GM23248 (cell line): ENCODE measurements around the gene MN1. TPM values are rescaled to one million over a fixed set of nuclear protein-coding genes. Genes with fewer than 3 reads are reported as not detected.

Experiments used
- DNase-seq: peaks from one replicate; pipeline ENCODE4 v3.0.0-alpha.2; 2015
- H2AFZ ChIP-seq: fragments of 200-600 bp; sonication (generic); 2 replicates; pipeline ENCODE4 v1.6.1; 2016; ENCODE audit warnings: antibody characterized with exemption
- H3F3A ChIP-seq: fragments of 200-600 bp; sonication (generic); 2 replicates; pipeline ENCODE4 v1.6.1; 2016; ENCODE audit warnings: mild to moderate bottlenecking, antibody characterized with exemption, mixed run types; ENCODE audit not compliant: insufficient read depth
- H3K27ac ChIP-seq: fragments of 200-600 bp; sonication (generic); 2 replicates; pipeline ENCODE4 v1.5.1; 2016; ENCODE audit warnings: mild to moderate bottlenecking
- H3K27me3 ChIP-seq: fragments of 200-600 bp; sonication (generic); replicated peaks from 2 replicates; pipeline ENCODE4 v1.6.1; 2016; ENCODE audit warnings: mild to moderate bottlenecking; ENCODE audit not compliant: insufficient read depth
- H3K36me3 ChIP-seq: fragments of 200-600 bp; sonication (generic); 2 replicates; pipeline ENCODE4 v1.6.1; 2016; ENCODE audit warnings: low read depth, mild to moderate bottlenecking
- H3K4me1 ChIP-seq: fragments of 200-600 bp; sonication (generic); 2 replicates; pipeline ENCODE4 v1.6.1; 2016; ENCODE audit warnings: mild to moderate bottlenecking; ENCODE audit not compliant: insufficient read depth
- H3K4me2 ChIP-seq: fragments of 200-600 bp; sonication (generic); one replicate; pipeline ENCODE4 v1.6.1; 2016; ENCODE audit warnings: mild to moderate bottlenecking; ENCODE audit not compliant: unreplicated experiment
- H3K4me3 ChIP-seq: fragments of 200-600 bp; sonication (generic); 2 replicates; pipeline ENCODE4 v1.5.1; 2016; ENCODE audit warnings: mild to moderate bottlenecking
- H3K79me2 ChIP-seq: fragments of 200-600 bp; sonication (generic); 2 replicates; pipeline ENCODE4 v1.6.1; 2016; ENCODE audit warnings: mild to moderate bottlenecking; ENCODE audit not compliant: insufficient read depth
- H3K9ac ChIP-seq: fragments of 200-600 bp; sonication (generic); 2 replicates; pipeline ENCODE4 v1.6.1; 2016; ENCODE audit warnings: mild to moderate bottlenecking
- H3K9me2 ChIP-seq: fragments of 200-600 bp; sonication (generic); 2 replicates; pipeline ENCODE4 v1.6.1; 2016; ENCODE audit warnings: mixed run types, mild to moderate bottlenecking, moderate library complexity; ENCODE audit not compliant: insufficient read depth
- H3K9me3 ChIP-seq: fragments of 200-600 bp; sonication (generic); one replicate; pipeline ENCODE4 v1.6.1; 2017; ENCODE audit warnings: low read depth
- H4K20me1 ChIP-seq: fragments of 200-600 bp; sonication (generic); 2 replicates; pipeline ENCODE4 v1.6.0; 2016; ENCODE audit not compliant: insufficient read depth
- EZH2 ChIP-seq: fragments of 200-600 bp; sonication (generic); IDR thresholded peaks from 2 replicates; pipeline ENCODE4 v1.6.1; 2018; ENCODE audit warnings: antibody characterized with exemption, mild to moderate bottlenecking; ENCODE audit not compliant: insufficient read depth, poor library complexity, severe bottlenecking
- EZH2phosphoT487 ChIP-seq: fragments of 200-600 bp; sonication (generic); IDR thresholded peaks from 2 replicates; pipeline ENCODE4 v1.6.1; 2018; ENCODE audit warnings: antibody characterized with exemption, moderate library complexity, mild to moderate bottlenecking, low read depth; ENCODE audit not compliant: insufficient read depth
- WGBS, 2 experiments: methylation state at CpG; one replicate each; pipeline ENCODE4 v1.1.6; 2015 to 2017; ENCODE audit warnings: low lambda C conversion rate in 2 of 2, low coverage in 1 of 2; ENCODE audit errors: missing lambda C conversion rate in 2 of 2; 5-methylcytosine and 5-hydroxymethylcytosine counted together
- in situ Hi-C: fragments of 300-500 bp; cut with MboI; formaldehyde crosslinking; loops from 2 replicates; pipeline ENCODE4 v1.15.0; 2020
- polyA plus RNA-seq: library from polyadenylated mRNA; unstranded; fragments of >200 nt; fragmentation: Nextera tagmentation; extraction: Ambion mirVana; gene quantifications from 2 replicates; pipeline ENCODE4 v1.2.1, GENCODE V29; 2016
- total RNA-seq: library from RNA; depleted of rRNA; stranded (reverse); fragments of >200 nt; shearing (Covaris generic); gene quantifications from 2 replicates; pipeline ENCODE4 v1.2.3, GENCODE V29; 2014; rRNA removed

MN1 gene
- total and polyA plus RNA-seq, 2 experiments from 2014 or later: 4.2 to 24.8 TPM

DNA sequence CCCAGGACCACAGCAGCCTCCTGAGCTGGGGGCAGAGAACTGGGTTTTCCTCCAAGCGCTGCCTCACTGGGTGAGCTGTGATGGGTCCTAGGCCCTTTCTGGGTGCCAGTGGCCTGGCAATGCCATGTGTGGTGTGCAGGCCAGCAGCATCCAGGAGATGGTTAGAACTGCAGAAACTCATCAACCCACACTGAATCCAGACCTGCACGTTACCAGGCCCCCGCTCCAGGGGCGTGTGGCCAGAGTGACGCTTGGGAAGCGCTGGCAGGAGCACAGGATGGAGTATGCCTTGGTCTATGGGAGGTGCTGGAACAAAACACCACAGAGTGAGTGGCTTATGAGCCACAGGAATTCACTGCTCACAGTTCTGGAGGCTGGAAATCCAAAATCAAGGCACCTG, 97.0 kb downstream of the MN1 start:
- in situ Hi-C loops: no loop called here
- Histone ChIP-seq H3F3A (no peaks in the 10 kb centered on the region), H3K4me2 (no peak overlapping the region), H3K4me1 (no peaks in the 10 kb centered on the region), H3K79me2 (no peaks in the 10 kb centered on the region), H4K20me1 (no peaks in the 10 kb centered on the region), H3K9me2 (no peaks in the 10 kb centered on the region), H3K27me3 (no peaks in the 10 kb centered on the region), H3K9ac (no peak overlapping the region), H3K27ac (no peak overlapping the region), H2AFZ (no peak overlapping the region), H3K36me3 (no peaks in the 10 kb centered on the region), H3K9me3 (no peaks in the 10 kb centered on the region), H3K4me3 (no peak overlapping the region)
- TF ChIP-seq EZH2phosphoT487: no peak
- TF ChIP-seq EZH2: no peak
- 88 to 89% methylated on average over 6 of the region's 6 CpGs for WGBS, 2 experiments
- no peak for DNase-seq

- no peak overlapping the region for H3K27ac ChIP-seq
- H3K4me3 ChIP-seq: no peak overlapping the region
- in situ Hi-C loops: no loop called here
- TF ChIP-seq EZH2phosphoT487 (no peak), EZH2 (no peak)
- H3K79me2 ChIP-seq: no peaks in the 10 kb centered on the region
- H3K9ac ChIP-seq: no peak overlapping the region
- H3K4me1 ChIP-seq: no peaks in the 10 kb centered on the region
- 69 to 71% methylated on average over 10 of the region's 10 CpGs for WGBS, 2 experiments
- H3K36me3 ChIP-seq: no peaks in the 10 kb centered on the region
- no peaks in the 10 kb centered on the region for H4K20me1 ChIP-seq
- H3K27me3 ChIP-seq: no peaks in the 10 kb centered on the region
- H3K9me2 ChIP-seq: no peaks in the 10 kb centered on the region
- no peak overlapping the region for H2AFZ ChIP-seq
- DNase-seq: no peak
- H3K9me3 ChIP-seq: no peaks in the 10 kb centered on the region
- no peak overlapping the region for H3K4me2 ChIP-seq
- H3F3A ChIP-seq: no peaks in the 10 kb centered on the region
These were observed 102.1 kb downstream of the MN1 start for GRCh38 chr22:27699383-27700019.

DNA sequence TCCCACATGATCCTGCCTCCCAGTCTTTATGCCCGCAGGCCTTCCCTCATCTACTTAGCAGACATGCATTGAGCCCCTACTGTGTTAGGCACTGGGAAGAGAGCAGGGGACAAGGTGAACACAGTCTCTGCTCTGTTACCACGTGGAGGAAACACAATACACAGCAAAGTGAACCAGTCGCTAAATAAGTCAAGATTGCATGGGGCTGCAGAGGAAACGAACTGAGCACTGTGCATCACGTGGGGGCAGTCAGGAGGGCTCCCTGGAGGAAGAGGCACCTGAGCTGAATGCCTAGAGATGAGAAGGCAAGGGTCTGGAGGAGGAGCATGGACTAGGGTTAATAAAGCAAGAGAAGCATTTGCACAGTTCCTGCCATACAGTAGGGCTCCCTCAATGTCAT, 102.7 kb downstream of the MN1 start:
- Histone ChIP-seq H3K27me3 (no peaks in the 10 kb centered on the region), H3K4me2 (no peak overlapping the region), H3F3A (no peaks in the 10 kb centered on the region), H3K79me2 (no peaks in the 10 kb centered on the region), H4K20me1 (no peaks in the 10 kb centered on the region), H3K4me1 (no peaks in the 10 kb centered on the region), H2AFZ (no peak overlapping the region), H3K36me3 (no peaks in the 10 kb centered on the region), H3K9me3 (no peaks in the 10 kb centered on the region), H3K9ac (no peak overlapping the region), H3K4me3 (no peak overlapping the region), H3K9me2 (no peaks in the 10 kb centered on the region), H3K27ac (no peak overlapping the region)
- WGBS, 2 experiments: 54 to 56% methylated on average over 5 of the region's 5 CpGs
- DNase-seq: no peak
- TF ChIP-seq EZH2phosphoT487 (no peak), EZH2 (no peak)
- in situ Hi-C loops: no loop called here

Other genes starting within 250 kb of the MN1 start
- 16.2 and 17.7 TPM in 2 replicates for gene PITPNB, start 117.5 kb upstream of the MN1 start, total RNA-seq
- gene PITPNB, start 117.5 kb upstream of the MN1 start, polyA plus RNA-seq: 79.8 and 82.1 TPM in 2 replicates